ENCODE measurements around the gene RAP1A. TPM values are rescaled to one million over a fixed set of nuclear protein-coding genes. Genes with fewer than 3 reads are reported as not detected.

Gene RAP1A
- total and polyA plus RNA-seq, 4 donors, result 14.2 to 31.4 (median 25.8) TPM

GRCh38 chr1:111598544-111598943 is 21.0 kb upstream of the RAP1A start:
- Histone ChIP-seq H3K27ac (ENCODE audit: low read depth in 1 of 2, low read length in 2 of 2) (no peak overlapping the region), H3K36me3 (ENCODE audit: control insufficient read depth in 4 of 4, insufficient read depth in 3 of 4, low read depth in 1 of 4, low read length in 3 of 4) (no peaks in the 10 kb centered on the region), H3K27me3 (ENCODE audit: control insufficient read depth in 4 of 4, insufficient read depth in 4 of 4, low read length in 3 of 4) (no peaks in the 10 kb centered on the region), H3K9ac (ENCODE audit: low read depth in 1 of 2, low read length in 2 of 2) (no peak overlapping the region), H3K4me1 (ENCODE audit: control insufficient read depth in 4 of 4, insufficient read depth in 4 of 4, low read length in 3 of 4) (peaks cover 0 to 7% (median under 1%) of the 10 kb centered on the region in 4 donors), H3K4me3 (ENCODE audit: low read depth in 1 of 3, low read length in 3 of 3) (no peak overlapping the region), H3K9me3 (ENCODE audit: control insufficient read depth in 4 of 4, low read length in 3 of 4) (no peaks in the 10 kb centered on the region)
- no peak for TF ChIP-seq RXRA (IDR thresholded peaks at IDR 0.05)
- TF ChIP-seq RAD21 (IDR thresholded peaks at IDR 0.05), result no peak
- no peak for TF ChIP-seq GABPA (IDR thresholded peaks at IDR 0.05 in 1 of 2, conservative IDR thresholded peaks at IDR 0.05 in 1 of 2)
- no peak for TF ChIP-seq FOXA1 (IDR thresholded peaks at IDR 0.05)
- no peak for TF ChIP-seq TAF1 (conservative IDR thresholded peaks at IDR 0.05)
- TF ChIP-seq YY1 (IDR thresholded peaks at IDR 0.05), result no peak
- no peak for TF ChIP-seq HNF4A (conservative IDR thresholded peaks at IDR 0.05)
- no peak for TF ChIP-seq ATF3 (IDR thresholded peaks at IDR 0.05)
- no peak for TF ChIP-seq REST (IDR thresholded peaks at IDR 0.05)
- TF ChIP-seq CTCF (IDR thresholded peaks at IDR 0.05; ENCODE audit: low read depth, low read length, missing input control), result no peak
- TF ChIP-seq JUND (IDR thresholded peaks at IDR 0.05), result no peak
- no peak for TF ChIP-seq FOXA2 (IDR thresholded peaks at IDR 0.05)
- TF ChIP-seq NR2F2 (IDR thresholded peaks at IDR 0.05), result no peak
- TF ChIP-seq MAX (IDR thresholded peaks at IDR 0.05), result no peak
- TF ChIP-seq ZBTB33 (IDR thresholded peaks at IDR 0.05), result no peak
- TF ChIP-seq SP1 (IDR thresholded peaks at IDR 0.05), result no peak
- TF ChIP-seq HNF4G (IDR thresholded peaks at IDR 0.05), result no peak
- TF ChIP-seq EGR1 (IDR thresholded peaks at IDR 0.05; ENCODE audit: low read depth in 2 of 2), result no peak
- DNase-seq (ENCODE audit: low spot score), result no peak
- 84% methylated on average over 6 of the region's 6 CpGs for WGBS

Data from liver (tissue), 9 donors.